Ovary (tissue), 3 donors: ENCODE data around the gene PCID2.

ENCODE experiments used
- CTCF ChIP-seq, 3 donors: fragments of 450-650 bp in 2 of 3; fragments of 200-600 bp in 1 of 3; IDR thresholded peaks; one replicate each; pipeline versions ENCODE4 v1.5.1 to v1.8.0; 2016 to 2022; ENCODE audit warnings: antibody characterized with exemption in 3 of 3, mild to moderate bottlenecking in 1 of 3
- EP300 ChIP-seq: sonication (generic); formaldehyde crosslinking; IDR thresholded peaks from one replicate; pipeline ENCODE4 v1.6.1; 2017; ENCODE audit warnings: antibody characterized with exemption
- POLR2A ChIP-seq: fragments of 450-650 bp; IDR thresholded peaks from one replicate; pipeline ENCODE4 v1.6.1; 2017; ENCODE audit warnings: antibody characterized with exemption, mild to moderate bottlenecking, moderate library complexity
- donor health status: DM: no; HTN: no; CAD: no.

- TF ChIP-seq CTCF (IDR thresholded peaks at IDR 0.05): no peak
- no peak for TF ChIP-seq EP300
- no peak for TF ChIP-seq POLR2A
Measured at GRCh38 chr13:113144255-113144629, 64.2 kb downstream of the PCID2 start.
